Loucy (cell line): ENCODE results near the gene NOC4L.

ENCODE experiments used
- EZH2phosphoT487 ChIP-seq: fragments of 200-600 bp; IDR thresholded peaks from 2 replicates; pipeline ENCODE4 v1.6.1; 2018; ENCODE audit warnings: antibody characterized with exemption, mild to moderate bottlenecking, moderate library complexity, borderline replicate concordance
- TF ChIP-seq, protein P1 (sequence below): fragments of 200-600 bp; sonication (generic); conservative IDR thresholded peaks from 2 replicates; pipeline ENCODE4 v1.5.1; 2014; ENCODE audit warnings: mild to moderate bottlenecking, antibody characterized with exemption, low read length

DNA sequence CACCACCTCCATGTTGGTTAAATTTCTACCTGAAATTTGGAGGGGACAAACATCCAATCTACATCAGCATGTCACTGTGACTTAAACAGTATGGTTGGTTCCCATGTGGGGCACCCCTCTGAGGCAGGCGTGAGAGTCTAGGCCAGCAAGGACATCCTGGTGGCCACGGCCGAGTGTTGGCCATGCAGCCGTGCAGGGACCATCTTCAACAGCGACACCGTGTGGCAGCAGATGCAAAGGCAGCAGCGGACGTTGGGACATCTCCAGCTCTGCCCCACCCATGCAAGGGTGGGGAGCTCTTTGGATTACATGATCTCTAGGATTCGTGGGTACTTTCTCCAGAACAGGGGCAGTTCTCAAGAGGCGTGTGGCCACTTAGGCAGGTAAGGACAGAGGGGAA is 49.8 kb downstream of the NOC4L start:
- TF ChIP-seq, protein P1, sequence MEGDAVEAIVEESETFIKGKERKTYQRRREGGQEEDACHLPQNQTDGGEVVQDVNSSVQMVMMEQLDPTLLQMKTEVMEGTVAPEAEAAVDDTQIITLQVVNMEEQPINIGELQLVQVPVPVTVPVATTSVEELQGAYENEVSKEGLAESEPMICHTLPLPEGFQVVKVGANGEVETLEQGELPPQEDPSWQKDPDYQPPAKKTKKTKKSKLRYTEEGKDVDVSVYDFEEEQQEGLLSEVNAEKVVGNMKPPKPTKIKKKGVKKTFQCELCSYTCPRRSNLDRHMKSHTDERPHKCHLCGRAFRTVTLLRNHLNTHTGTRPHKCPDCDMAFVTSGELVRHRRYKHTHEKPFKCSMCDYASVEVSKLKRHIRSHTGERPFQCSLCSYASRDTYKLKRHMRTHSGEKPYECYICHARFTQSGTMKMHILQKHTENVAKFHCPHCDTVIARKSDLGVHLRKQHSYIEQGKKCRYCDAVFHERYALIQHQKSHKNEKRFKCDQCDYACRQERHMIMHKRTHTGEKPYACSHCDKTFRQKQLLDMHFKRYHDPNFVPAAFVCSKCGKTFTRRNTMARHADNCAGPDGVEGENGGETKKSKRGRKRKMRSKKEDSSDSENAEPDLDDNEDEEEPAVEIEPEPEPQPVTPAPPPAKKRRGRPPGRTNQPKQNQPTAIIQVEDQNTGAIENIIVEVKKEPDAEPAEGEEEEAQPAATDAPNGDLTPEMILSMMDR: peak; percentile 46
- TF ChIP-seq EZH2phosphoT487: no peak
